Activated CD4-positive, alpha-beta T cell treated with anti-CD3 and anti-CD28 coated beads for 4 hours (primary cell): ENCODE results near the gene FRRS1L.
"Not testable (repeated sequence)": the region's sequence is repeated elsewhere in the genome, so short reads cannot be mapped to it uniquely, and the experiment has no call there.

Experiments
- DNase-seq, 2 donors: peaks; one replicate each; pipeline ENCODE4 v3.0.0-alpha.2; 2020

The FRRS1L gene

GRCh38 chr9:109129470-109130197 lies 37.4 kb downstream of the FRRS1L start:
- no peak for DNase-seq

GRCh38 chr9:109126671-109127070 lies 40.4 kb downstream of the FRRS1L start:
- not testable (repeated sequence) for DNase-seq

- no peak for DNase-seq
Measured at GRCh38 chr9:109124121-109124520, 42.9 kb downstream of the FRRS1L start.

- no peak for DNase-seq
Measured at GRCh38 chr9:109122726-109123621, 44.1 kb downstream of the FRRS1L start.

GRCh38 chr9:109121232-109121796 lies 45.7 kb downstream of the FRRS1L start:
- no peak for DNase-seq

GRCh38 chr9:109120204-109120789 lies 46.8 kb downstream of the FRRS1L start:
- no peak for DNase-seq

GRCh38 chr9:109119439-109120203 lies 47.4 kb downstream of the FRRS1L start, which contains the start of gene TMEM245:
Gene TMEM245 (minus strand): TSS chr9:109119947. CDS start chr9:109119913, 34 bp downstream.
- DNase-seq: peak; percentile 92 to 94

- DNase-seq: peak; percentile 20 to 44
Measured at GRCh38 chr9:109118808-109119438, 48.1 kb downstream of the FRRS1L start.

- DNase-seq: peak; percentile 47 to 56
Measured at GRCh38 chr9:109117856-109118807, 48.9 kb downstream of the FRRS1L start.

- no peak for DNase-seq
Measured at GRCh38 chr9:109115931-109116526, 51.0 kb downstream of the FRRS1L start.

GRCh38 chr9:109114670-109115069 lies 52.4 kb downstream of the FRRS1L start:
- no peak for DNase-seq

- DNase-seq: no peak
Measured at GRCh38 chr9:109113892-109114609, 53.0 kb downstream of the FRRS1L start.

GRCh38 chr9:109113254-109113653 lies 53.8 kb downstream of the FRRS1L start:
- no peak for DNase-seq

GRCh38 chr9:109110329-109111021 lies 56.6 kb downstream of the FRRS1L start:
- no peak for DNase-seq

GRCh38 chr9:109109967-109110328 lies 57.1 kb downstream of the FRRS1L start:
- no peak for DNase-seq

- DNase-seq: no peak
Measured at GRCh38 chr9:109108318-109108717, 58.7 kb downstream of the FRRS1L start.

GRCh38 chr9:109107402-109108240 lies 59.4 kb downstream of the FRRS1L start:
- peak in 1 of 2 donors; percentile 21 for DNase-seq

- peak in 1 of 2 donors; percentile 30 for DNase-seq
Measured at GRCh38 chr9:109101810-109102209, 65.2 kb downstream of the FRRS1L start.
